ENCODE data around the gene DPP6.

The DPP6 gene

GRCh38 chr7:154646126-154647013 is 594.2 kb downstream of the DPP6 start:
- ATAC-seq (ENCODE audit: low read depth) = no peak
- Histone ChIP-seq H3K4me1 (ENCODE audit: insufficient read depth, poor library complexity, severe bottlenecking) (no peaks in the 10 kb centered on the region), H3K27ac (ENCODE audit: poor library complexity, severe bottlenecking) (no peak overlapping the region), H3K4me3 (ENCODE audit: severe bottlenecking) (no peak overlapping the region), H3K9me3 (ENCODE audit: severe bottlenecking) (peaks cover 10% of the 10 kb centered on the region), H3K27me3 (ENCODE audit: insufficient read depth, poor library complexity, severe bottlenecking) (no peaks in the 10 kb centered on the region), H3K36me3 (ENCODE audit: low read depth) (no peaks in the 10 kb centered on the region)
- no peak for DNase-seq (ENCODE audit: low spot score)
- TF ChIP-seq CTCF (IDR thresholded peaks at IDR 0.05; ENCODE audit: poor library complexity, severe bottlenecking) = no peak

- ATAC-seq (ENCODE audit: low read depth) (no peak), DNase-seq (ENCODE audit: low spot score) (no peak)
- Histone ChIP-seq H3K27ac (ENCODE audit: poor library complexity, severe bottlenecking) (no peak overlapping the region), H3K4me1 (ENCODE audit: insufficient read depth, poor library complexity, severe bottlenecking) (no peaks in the 10 kb centered on the region), H3K9me3 (ENCODE audit: severe bottlenecking) (peaks cover 6% of the 10 kb centered on the region), H3K27me3 (ENCODE audit: insufficient read depth, poor library complexity, severe bottlenecking) (no peaks in the 10 kb centered on the region), H3K36me3 (ENCODE audit: low read depth) (no peaks in the 10 kb centered on the region), H3K4me3 (ENCODE audit: severe bottlenecking) (no peak overlapping the region)
- TF ChIP-seq CTCF (IDR thresholded peaks at IDR 0.05; ENCODE audit: poor library complexity, severe bottlenecking) = no peak
These were observed 595.4 kb downstream of the DPP6 start for GRCh38 chr7:154647625-154648024.

GRCh38 chr7:154649015-154649414 is 596.8 kb downstream of the DPP6 start:
- no peak for ATAC-seq (ENCODE audit: low read depth)
- no peak for TF ChIP-seq CTCF (IDR thresholded peaks at IDR 0.05; ENCODE audit: poor library complexity, severe bottlenecking)
- peaks cover 6% of the 10 kb centered on the region for H3K9me3 ChIP-seq (ENCODE audit: severe bottlenecking)

GRCh38 chr7:154649434-154649833 is 597.2 kb downstream of the DPP6 start:
- no peak overlapping the region for H3K27ac ChIP-seq (ENCODE audit: poor library complexity, severe bottlenecking)
- no peaks in the 10 kb centered on the region for H3K27me3 ChIP-seq (ENCODE audit: insufficient read depth, poor library complexity, severe bottlenecking)
- H3K9me3 ChIP-seq (ENCODE audit: severe bottlenecking) = peaks cover 6% of the 10 kb centered on the region
- ATAC-seq (ENCODE audit: low read depth) (no peak), DNase-seq (ENCODE audit: low spot score) (no peak)
- TF ChIP-seq CTCF (IDR thresholded peaks at IDR 0.05; ENCODE audit: poor library complexity, severe bottlenecking) = no peak
- H3K4me1 ChIP-seq (ENCODE audit: insufficient read depth, poor library complexity, severe bottlenecking) = no peaks in the 10 kb centered on the region
- H3K4me3 ChIP-seq (ENCODE audit: severe bottlenecking) = no peak overlapping the region
- no peaks in the 10 kb centered on the region for H3K36me3 ChIP-seq (ENCODE audit: low read depth)

More at GRCh38 chr7:154649015-154649414, 596.8 kb downstream of the DPP6 start:
- H3K4me1 ChIP-seq (ENCODE audit: insufficient read depth, poor library complexity, severe bottlenecking) = no peaks in the 10 kb centered on the region
- no peak overlapping the region for H3K4me3 ChIP-seq (ENCODE audit: severe bottlenecking)
- no peaks in the 10 kb centered on the region for H3K36me3 ChIP-seq (ENCODE audit: low read depth)
- no peaks in the 10 kb centered on the region for H3K27me3 ChIP-seq (ENCODE audit: insufficient read depth, poor library complexity, severe bottlenecking)
- DNase-seq (ENCODE audit: low spot score) = no peak
- no peak overlapping the region for H3K27ac ChIP-seq (ENCODE audit: poor library complexity, severe bottlenecking)

GRCh38 chr7:154650275-154650674 is 598.1 kb downstream of the DPP6 start:
- DNase-seq (ENCODE audit: low spot score) = no peak
- no peak for TF ChIP-seq CTCF (IDR thresholded peaks at IDR 0.05; ENCODE audit: poor library complexity, severe bottlenecking)

More at GRCh38 chr7:154650275-154650674, 598.1 kb downstream of the DPP6 start:
- Histone ChIP-seq H3K27me3 (ENCODE audit: insufficient read depth, poor library complexity, severe bottlenecking) (no peaks in the 10 kb centered on the region), H3K4me3 (ENCODE audit: severe bottlenecking) (no peak overlapping the region), H3K36me3 (ENCODE audit: low read depth) (no peaks in the 10 kb centered on the region), H3K9me3 (ENCODE audit: severe bottlenecking) (peaks cover 6% of the 10 kb centered on the region), H3K4me1 (ENCODE audit: insufficient read depth, poor library complexity, severe bottlenecking) (no peaks in the 10 kb centered on the region), H3K27ac (ENCODE audit: poor library complexity, severe bottlenecking) (no peak overlapping the region)
- ATAC-seq (ENCODE audit: low read depth) = no peak

Measured in RWPE2 (cell line).